GM12875 (cell line): Measurements from ENCODE around the gene SOCS3.
"Not testable (repeated sequence)": the region's sequence is repeated elsewhere in the genome, so short reads cannot be mapped to it uniquely, and the experiment has no call there.

Source experiments
- H3K4me3 ChIP-seq: one replicate; pipeline ENCODE4 v1.5.1; 2011; ENCODE audit warnings: low read depth, low read length, control low read depth
- CTCF ChIP-seq: IDR thresholded peaks from 2 replicates; pipeline ENCODE4 v1.5.1; 2011; ENCODE audit warnings: low read depth, mild to moderate bottlenecking, control low read depth, inconsistent platforms, low read length, moderate library complexity, borderline replicate concordance; ENCODE audit not compliant: insufficient read depth

Gene SOCS3

GRCh38 chr17:78335209-78335608 is 24.7 kb downstream of the SOCS3 start:
- TF ChIP-seq CTCF = no peak
- H3K4me3 ChIP-seq = no peak overlapping the region

GRCh38 chr17:78332991-78333390 is 26.9 kb downstream of the SOCS3 start:
- TF ChIP-seq CTCF = no peak
- no peak overlapping the region for H3K4me3 ChIP-seq

- not testable (repeated sequence) for H3K4me3 ChIP-seq
Observed at GRCh38 chr17:78331355-78331754, 28.5 kb downstream of the SOCS3 start.

GRCh38 chr17:78330570-78331224 is 29.2 kb downstream of the SOCS3 start:
- no peak overlapping the region for H3K4me3 ChIP-seq
- TF ChIP-seq CTCF = no peak

- no peak for TF ChIP-seq CTCF
- H3K4me3 ChIP-seq = no peak overlapping the region
Observed at GRCh38 chr17:78329263-78330059, 30.4 kb downstream of the SOCS3 start.

- no peak overlapping the region for H3K4me3 ChIP-seq
- no peak for TF ChIP-seq CTCF
Observed at GRCh38 chr17:78327880-78328279, 32.0 kb downstream of the SOCS3 start.

GRCh38 chr17:78325076-78325687 is 34.7 kb downstream of the SOCS3 start:
- no peak for TF ChIP-seq CTCF
- no peak overlapping the region for H3K4me3 ChIP-seq
